GM23338 (cell line): ENCODE results near the gene ROR1. TPM values are rescaled to one million over a fixed set of nuclear protein-coding genes. Genes with fewer than 3 reads are reported as not detected.

Experiments
- ATAC-seq: fragments of 200-7000 bp; cut with Tn5 transposase; 3 replicates; pipeline ENCODE4 v1.9.1; 2020
- DNase-seq: peaks from one replicate; pipeline ENCODE4 v3.0.0-alpha.2; 2015; ENCODE audit warnings: low spot score
- H2AFZ ChIP-seq: fragments of 200-600 bp; sonication (generic); 2 replicates; pipeline ENCODE4 v1.8.0; 2016; ENCODE audit warnings: antibody characterized with exemption, mild to moderate bottlenecking, moderate library complexity
- H3F3A ChIP-seq: fragments of 200-600 bp; sonication (generic); replicated peaks from 2 replicates; pipeline ENCODE4 v1.8.0; 2017; ENCODE audit warnings: antibody characterized with exemption, mixed run types, low read depth
- H3K27ac ChIP-seq: fragments of 200-600 bp; sonication (generic); 2 replicates; pipeline ENCODE4 v1.6.1; 2016; ENCODE audit warnings: low read depth
- H3K27me3 ChIP-seq: fragments of 200-600 bp; sonication (generic); 2 replicates; pipeline ENCODE4 v1.8.0; 2016; ENCODE audit warnings: mild to moderate bottlenecking, mixed run types, moderate library complexity; ENCODE audit not compliant: insufficient read depth
- H3K36me3 ChIP-seq: fragments of 200-600 bp; sonication (generic); 2 replicates; pipeline ENCODE4 v1.8.0; 2016; ENCODE audit warnings: mild to moderate bottlenecking; ENCODE audit not compliant: insufficient read depth
- H3K4me1 ChIP-seq: fragments of 200-600 bp; sonication (generic); 2 replicates; pipeline ENCODE4 v1.8.0; 2016; ENCODE audit warnings: mild to moderate bottlenecking, moderate library complexity; ENCODE audit not compliant: insufficient read depth
- H3K4me2 ChIP-seq: fragments of 200-600 bp; sonication (generic); 2 replicates; pipeline ENCODE4 v1.7.1; 2017; ENCODE audit warnings: mixed run types
- H3K4me3 ChIP-seq: fragments of 200-600 bp; sonication (generic); 2 replicates; pipeline ENCODE4 v1.6.1; 2016; ENCODE audit warnings: mixed run types
- H3K79me2 ChIP-seq: fragments of 200-600 bp; sonication (generic); replicated peaks from 2 replicates; pipeline ENCODE4 v1.8.0; 2017; ENCODE audit warnings: mild to moderate bottlenecking; ENCODE audit not compliant: insufficient read depth
- H3K9me2 ChIP-seq: fragments of 200-600 bp; sonication (generic); 2 replicates; pipeline ENCODE4 v1.8.0; 2017; ENCODE audit not compliant: insufficient read depth
- H4K20me1 ChIP-seq: fragments of 200-600 bp; sonication (generic); replicated peaks from 2 replicates; pipeline ENCODE4 v1.8.0; 2017; ENCODE audit warnings: mild to moderate bottlenecking; ENCODE audit not compliant: insufficient read depth
- H3K27ac Mint-ChIP-seq: 2 replicates; pipeline ENCODE4 v1.8.0; 2020; ENCODE audit warnings: inconsistent platforms, mild to moderate bottlenecking, moderate library complexity, mixed read lengths
- H3K27me3 Mint-ChIP-seq: 3 replicates; pipeline ENCODE4 v1.8.0; 2022; ENCODE audit warnings: low read depth, mild to moderate bottlenecking, moderate library complexity, mixed read lengths, inconsistent platforms; ENCODE audit not compliant: insufficient read depth, poor library complexity
- H3K36me3 Mint-ChIP-seq: 3 replicates; pipeline ENCODE4 v1.8.0; 2021; ENCODE audit warnings: low read depth, mild to moderate bottlenecking, inconsistent platforms, moderate library complexity, mixed read lengths
- H3K4me1 Mint-ChIP-seq: 3 replicates; pipeline ENCODE4 v1.8.0; 2020; ENCODE audit warnings: mild to moderate bottlenecking, inconsistent platforms, mixed read lengths
- H3K4me3 Mint-ChIP-seq: 3 replicates; pipeline ENCODE4 v1.8.0; 2021; ENCODE audit warnings: moderate library complexity, mild to moderate bottlenecking, inconsistent platforms, mixed read lengths
- H3K9me3 Mint-ChIP-seq: 3 replicates; pipeline ENCODE4 v1.8.0; 2020; ENCODE audit warnings: moderate library complexity, mild to moderate bottlenecking, inconsistent platforms, mixed read lengths
- CREB1 ChIP-seq: fragments of 250-450 bp; sonication (Bioruptor Pico); IDR thresholded peaks from 2 replicates; pipeline ENCODE4 v1.5.0; 2020; ENCODE audit warnings: low read depth, mild to moderate bottlenecking, moderate library complexity
- ETS1 ChIP-seq: IDR thresholded peaks from 2 replicates; pipeline ENCODE4 v1.6.1; 2016; ENCODE audit warnings: antibody characterized with exemption
- EZH2 ChIP-seq: fragments of 200-600 bp; sonication (generic); IDR thresholded peaks from one replicate; pipeline ENCODE4 v1.8.0; 2017; ENCODE audit warnings: antibody characterized with exemption, mild to moderate bottlenecking, low read depth; ENCODE audit not compliant: unreplicated experiment
- EZH2phosphoT487 ChIP-seq: fragments of 200-600 bp; sonication (generic); IDR thresholded peaks from one replicate; pipeline ENCODE4 v1.8.1; 2018; ENCODE audit warnings: antibody characterized with exemption; ENCODE audit not compliant: unreplicated experiment
- JUNB ChIP-seq: IDR thresholded peaks from one replicate; pipeline ENCODE4 v1.6.1; 2016; ENCODE audit warnings: antibody characterized with exemption; ENCODE audit not compliant: unreplicated experiment
- NANOG ChIP-seq: IDR thresholded peaks from 2 replicates; pipeline ENCODE4 v1.6.1; 2016; ENCODE audit warnings: antibody characterized with exemption, borderline replicate concordance
- POLR2AphosphoS5 ChIP-seq: IDR thresholded peaks from 2 replicates; pipeline ENCODE4 v1.6.1; 2016; ENCODE audit warnings: antibody characterized with exemption, low read depth
- STAT1 ChIP-seq: IDR thresholded peaks from one replicate; pipeline ENCODE4 v1.6.1; 2016; ENCODE audit warnings: antibody characterized with exemption; ENCODE audit not compliant: unreplicated experiment
- ZNF114 ChIP-seq: fragments of 250-450 bp; sonication (Bioruptor Pico); IDR thresholded peaks from 2 replicates; pipeline ENCODE4 v1.5.0; 2020; ENCODE audit warnings: mild to moderate bottlenecking, moderate library complexity
- ZNF331 ChIP-seq: fragments of 250-450 bp; sonication (Bioruptor Pico); IDR thresholded peaks from 2 replicates; pipeline ENCODE4 v1.5.0; 2020; ENCODE audit warnings: low read depth, mild to moderate bottlenecking, moderate library complexity
- polyA plus RNA-seq: library from polyadenylated mRNA; unstranded; fragments of >200 nt; fragmentation: Nextera tagmentation; extraction: Ambion mirVana; gene quantifications from 2 replicates; pipeline ENCODE4 v1.2.1, GENCODE V29; 2016
- total RNA-seq: library from RNA; depleted of rRNA; stranded (reverse); fragments of >200 nt; shearing (Covaris generic); gene quantifications from 2 replicates; pipeline ENCODE4 v1.2.3, GENCODE V29; 2014
- TF ChIP-seq, protein P1 (sequence below), 2 experiments: fragments of 200-600 bp in 1 of 2; sonication (generic) in 1 of 2; conservative IDR thresholded peaks; 2 replicates each; pipeline versions ENCODE4 v1.5.1 to v1.6.1; 2016 to 2017; ENCODE audit warnings: antibody characterized with exemption in 2 of 2, low read depth in 2 of 2, mild to moderate bottlenecking in 2 of 2, moderate library complexity in 1 of 2
- TF ChIP-seq, protein P2 (sequence below): IDR thresholded peaks from one replicate; pipeline ENCODE4 v1.6.1; 2018; ENCODE audit warnings: antibody characterized with exemption; ENCODE audit not compliant: unreplicated experiment

Gene ROR1
- total and polyA plus RNA-seq, 2 experiments from 2014 or later: 59.7 to 96.0 TPM

DNA sequence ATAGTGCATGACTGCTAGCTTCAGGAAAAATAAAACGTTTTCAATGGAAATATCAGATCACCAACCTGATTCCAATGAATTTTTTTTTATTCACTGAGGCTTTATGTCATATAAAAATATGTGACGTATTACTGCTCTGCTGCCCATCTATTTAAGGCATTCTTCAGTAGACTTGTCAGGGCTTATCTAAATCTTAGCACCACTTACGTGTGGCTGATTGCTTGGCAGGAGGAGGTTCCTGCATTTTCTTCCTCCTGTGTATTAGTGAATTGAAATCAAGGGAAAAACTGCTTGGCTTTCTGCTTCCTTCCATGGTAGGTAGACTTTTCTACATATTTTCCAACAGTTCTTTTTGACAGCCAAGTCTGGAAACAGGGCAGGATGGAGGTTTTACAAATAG lies 80.3 kb downstream of the ROR1 start (continued):
- TF ChIP-seq, protein P1, sequence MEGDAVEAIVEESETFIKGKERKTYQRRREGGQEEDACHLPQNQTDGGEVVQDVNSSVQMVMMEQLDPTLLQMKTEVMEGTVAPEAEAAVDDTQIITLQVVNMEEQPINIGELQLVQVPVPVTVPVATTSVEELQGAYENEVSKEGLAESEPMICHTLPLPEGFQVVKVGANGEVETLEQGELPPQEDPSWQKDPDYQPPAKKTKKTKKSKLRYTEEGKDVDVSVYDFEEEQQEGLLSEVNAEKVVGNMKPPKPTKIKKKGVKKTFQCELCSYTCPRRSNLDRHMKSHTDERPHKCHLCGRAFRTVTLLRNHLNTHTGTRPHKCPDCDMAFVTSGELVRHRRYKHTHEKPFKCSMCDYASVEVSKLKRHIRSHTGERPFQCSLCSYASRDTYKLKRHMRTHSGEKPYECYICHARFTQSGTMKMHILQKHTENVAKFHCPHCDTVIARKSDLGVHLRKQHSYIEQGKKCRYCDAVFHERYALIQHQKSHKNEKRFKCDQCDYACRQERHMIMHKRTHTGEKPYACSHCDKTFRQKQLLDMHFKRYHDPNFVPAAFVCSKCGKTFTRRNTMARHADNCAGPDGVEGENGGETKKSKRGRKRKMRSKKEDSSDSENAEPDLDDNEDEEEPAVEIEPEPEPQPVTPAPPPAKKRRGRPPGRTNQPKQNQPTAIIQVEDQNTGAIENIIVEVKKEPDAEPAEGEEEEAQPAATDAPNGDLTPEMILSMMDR (conservative IDR thresholded peaks at IDR 0.05; ENCODE audit: low read depth in 2 of 2): no peak
- TF ChIP-seq ETS1 (no peak), ZNF114 (CRISPR knock-in tag) (no peak), CREB1 (CRISPR knock-in tag) (no peak), EZH2 (no peak), POLR2AphosphoS5 (no peak), JUNB (no peak)

DNA sequence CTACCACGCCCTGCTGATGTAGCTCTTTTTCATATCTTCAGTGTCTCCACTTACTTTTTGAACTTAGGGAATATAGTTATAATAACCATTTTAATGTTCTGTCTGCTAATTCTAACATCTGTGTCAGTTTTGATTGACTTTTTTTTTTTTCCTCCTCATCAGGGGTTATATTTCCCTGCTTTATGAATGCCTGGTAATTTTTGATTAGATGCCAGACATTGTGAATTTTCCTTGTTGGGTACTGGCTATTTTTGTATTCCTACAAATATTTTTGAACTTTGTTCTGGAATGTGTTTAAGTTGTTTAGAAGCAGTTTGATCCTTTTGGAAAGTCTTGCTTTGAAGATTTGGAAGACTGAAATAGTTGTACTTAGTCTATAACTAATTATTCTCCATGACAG lies 82.1 kb downstream of the ROR1 start:
- Histone ChIP-seq H3K4me1 (peaks cover 35% of the 10 kb centered on the region), H3K79me2 (peaks cover 100% of the 10 kb centered on the region), H3K9me2 (no peaks in the 10 kb centered on the region), H3F3A (no peaks in the 10 kb centered on the region), H3K4me3 (no peak overlapping the region), H3K27ac (no peak overlapping the region), H3K4me2 (no peak overlapping the region), H4K20me1 (peaks cover 43% of the 10 kb centered on the region), H3K27me3 (no peaks in the 10 kb centered on the region), H3K36me3 (no peaks in the 10 kb centered on the region), H2AFZ (no peak overlapping the region)
- Mint-ChIP-seq H3K27ac (no peak overlapping the region), H3K9me3 (no peaks in the 10 kb centered on the region; the same call in 2 of the 3 replicates), H3K4me1 (peaks cover 78% of the 10 kb centered on the region), H3K27me3 (peaks cover 5% of the 10 kb centered on the region), H3K4me3 (no peak overlapping the region), H3K36me3 (peaks cover 12% of the 10 kb centered on the region; the same call in 2 of the 3 replicates)
- ATAC-seq: no peak
- no peak for DNase-seq
- TF ChIP-seq ZNF331 (CRISPR knock-in tag) (no peak), EZH2 (no peak), NANOG (no peak), ETS1 (no peak), EZH2phosphoT487 (no peak), CREB1 (CRISPR knock-in tag) (no peak), POLR2AphosphoS5 (no peak), STAT1 (no peak), JUNB (no peak)
- TF ChIP-seq, protein P2, sequence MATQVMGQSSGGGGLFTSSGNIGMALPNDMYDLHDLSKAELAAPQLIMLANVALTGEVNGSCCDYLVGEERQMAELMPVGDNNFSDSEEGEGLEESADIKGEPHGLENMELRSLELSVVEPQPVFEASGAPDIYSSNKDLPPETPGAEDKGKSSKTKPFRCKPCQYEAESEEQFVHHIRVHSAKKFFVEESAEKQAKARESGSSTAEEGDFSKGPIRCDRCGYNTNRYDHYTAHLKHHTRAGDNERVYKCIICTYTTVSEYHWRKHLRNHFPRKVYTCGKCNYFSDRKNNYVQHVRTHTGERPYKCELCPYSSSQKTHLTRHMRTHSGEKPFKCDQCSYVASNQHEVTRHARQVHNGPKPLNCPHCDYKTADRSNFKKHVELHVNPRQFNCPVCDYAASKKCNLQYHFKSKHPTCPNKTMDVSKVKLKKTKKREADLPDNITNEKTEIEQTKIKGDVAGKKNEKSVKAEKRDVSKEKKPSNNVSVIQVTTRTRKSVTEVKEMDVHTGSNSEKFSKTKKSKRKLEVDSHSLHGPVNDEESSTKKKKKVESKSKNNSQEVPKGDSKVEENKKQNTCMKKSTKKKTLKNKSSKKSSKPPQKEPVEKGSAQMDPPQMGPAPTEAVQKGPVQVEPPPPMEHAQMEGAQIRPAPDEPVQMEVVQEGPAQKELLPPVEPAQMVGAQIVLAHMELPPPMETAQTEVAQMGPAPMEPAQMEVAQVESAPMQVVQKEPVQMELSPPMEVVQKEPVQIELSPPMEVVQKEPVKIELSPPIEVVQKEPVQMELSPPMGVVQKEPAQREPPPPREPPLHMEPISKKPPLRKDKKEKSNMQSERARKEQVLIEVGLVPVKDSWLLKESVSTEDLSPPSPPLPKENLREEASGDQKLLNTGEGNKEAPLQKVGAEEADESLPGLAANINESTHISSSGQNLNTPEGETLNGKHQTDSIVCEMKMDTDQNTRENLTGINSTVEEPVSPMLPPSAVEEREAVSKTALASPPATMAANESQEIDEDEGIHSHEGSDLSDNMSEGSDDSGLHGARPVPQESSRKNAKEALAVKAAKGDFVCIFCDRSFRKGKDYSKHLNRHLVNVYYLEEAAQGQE: no peak
- TF ChIP-seq, protein P1 (conservative IDR thresholded peaks at IDR 0.05; ENCODE audit: low read depth in 2 of 2): no peak
